ENCODE measurements around the gene DNAJB1.

DNA sequence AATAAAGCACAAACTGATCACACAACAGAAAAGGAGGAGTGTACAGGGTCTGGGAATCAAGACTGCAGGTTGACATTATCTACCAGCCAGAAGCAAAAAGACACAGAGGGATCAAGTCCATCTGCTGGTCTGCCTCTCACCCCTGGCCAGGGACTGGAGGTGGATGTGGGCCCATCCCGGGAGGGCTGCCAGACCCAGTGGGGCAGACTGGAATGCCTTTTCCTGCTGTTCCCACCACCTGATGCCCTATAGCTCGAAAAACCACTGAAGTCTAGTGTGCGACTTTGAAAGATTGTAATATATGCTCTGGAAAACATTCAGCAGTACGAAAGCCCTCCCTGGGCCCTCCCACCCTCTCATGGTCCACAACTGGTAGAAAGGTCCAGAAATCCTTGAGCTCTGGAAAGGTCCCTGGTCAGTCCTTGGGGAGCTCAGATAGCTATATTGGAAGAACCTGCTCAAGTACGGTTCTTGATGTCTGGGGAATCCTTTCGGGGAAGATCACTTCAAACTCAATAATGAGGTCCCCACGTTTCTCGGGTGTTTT lies 2.6 kb downstream of the DNAJB1 start:
- TF ChIP-seq, protein P1, sequence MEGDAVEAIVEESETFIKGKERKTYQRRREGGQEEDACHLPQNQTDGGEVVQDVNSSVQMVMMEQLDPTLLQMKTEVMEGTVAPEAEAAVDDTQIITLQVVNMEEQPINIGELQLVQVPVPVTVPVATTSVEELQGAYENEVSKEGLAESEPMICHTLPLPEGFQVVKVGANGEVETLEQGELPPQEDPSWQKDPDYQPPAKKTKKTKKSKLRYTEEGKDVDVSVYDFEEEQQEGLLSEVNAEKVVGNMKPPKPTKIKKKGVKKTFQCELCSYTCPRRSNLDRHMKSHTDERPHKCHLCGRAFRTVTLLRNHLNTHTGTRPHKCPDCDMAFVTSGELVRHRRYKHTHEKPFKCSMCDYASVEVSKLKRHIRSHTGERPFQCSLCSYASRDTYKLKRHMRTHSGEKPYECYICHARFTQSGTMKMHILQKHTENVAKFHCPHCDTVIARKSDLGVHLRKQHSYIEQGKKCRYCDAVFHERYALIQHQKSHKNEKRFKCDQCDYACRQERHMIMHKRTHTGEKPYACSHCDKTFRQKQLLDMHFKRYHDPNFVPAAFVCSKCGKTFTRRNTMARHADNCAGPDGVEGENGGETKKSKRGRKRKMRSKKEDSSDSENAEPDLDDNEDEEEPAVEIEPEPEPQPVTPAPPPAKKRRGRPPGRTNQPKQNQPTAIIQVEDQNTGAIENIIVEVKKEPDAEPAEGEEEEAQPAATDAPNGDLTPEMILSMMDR (IDR thresholded peaks at IDR 0.05) = no peak
- no peak for TF ChIP-seq ZNF219 (CRISPR knock-in tag; IDR thresholded peaks at IDR 0.05; ENCODE audit: borderline replicate concordance)
- TF ChIP-seq, protein P2, sequence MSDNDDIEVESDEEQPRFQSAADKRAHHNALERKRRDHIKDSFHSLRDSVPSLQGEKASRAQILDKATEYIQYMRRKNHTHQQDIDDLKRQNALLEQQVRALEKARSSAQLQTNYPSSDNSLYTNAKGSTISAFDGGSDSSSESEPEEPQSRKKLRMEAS (CRISPR knock-in tag; IDR thresholded peaks at IDR 0.05) = no peak
- no peak for TF ChIP-seq FOXJ3 (CRISPR knock-in tag; IDR thresholded peaks at IDR 0.05; ENCODE audit: borderline replicate concordance)
- TF ChIP-seq, protein P3, sequence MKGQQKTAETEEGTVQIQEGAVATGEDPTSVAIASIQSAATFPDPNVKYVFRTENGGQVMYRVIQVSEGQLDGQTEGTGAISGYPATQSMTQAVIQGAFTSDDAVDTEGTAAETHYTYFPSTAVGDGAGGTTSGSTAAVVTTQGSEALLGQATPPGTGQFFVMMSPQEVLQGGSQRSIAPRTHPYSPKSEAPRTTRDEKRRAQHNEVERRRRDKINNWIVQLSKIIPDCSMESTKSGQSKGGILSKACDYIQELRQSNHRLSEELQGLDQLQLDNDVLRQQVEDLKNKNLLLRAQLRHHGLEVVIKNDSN (CRISPR knock-in tag; IDR thresholded peaks at IDR 0.05) = no peak
- no peak for TF ChIP-seq ZNF416 (CRISPR knock-in tag; IDR thresholded peaks at IDR 0.05)
- TF ChIP-seq CREB1 (CRISPR knock-in tag; IDR thresholded peaks at IDR 0.05) = no peak

Data from WTC11 (cell line).